Natural killer cell (primary cell): ENCODE measurements around the gene ZNF236. TPM values are rescaled to one million over a fixed set of nuclear protein-coding genes. Genes with fewer than 3 reads are reported as not detected.

Experiments used
- ATAC-seq, 3 donors: fragments of 150-1000 bp in 2 of 3; fragments of 200-7000 bp in 1 of 3; cut with Tn5 transposase; 1 replicate in 1 of 3; 2 replicates in 2 of 3; pipeline ENCODE4 v1.10.0; 2021; ENCODE audit warnings: mild to moderate bottlenecking in 2 of 3, moderate library complexity in 2 of 3
- DNase-seq, 2 donors: peaks; one replicate each; pipeline versions ENCODE4 v3.0.0 to v3.0.0-alpha.2; 2013 to 2021; ENCODE audit warnings: mixed read lengths in 1 of 2
- H3K27ac ChIP-seq: one replicate; pipeline ENCODE4 v1.5.1; 2013; ENCODE audit warnings: mild to moderate bottlenecking, low read length
- H3K27me3 ChIP-seq: one replicate; pipeline ENCODE4 v1.6.1; 2013; ENCODE audit warnings: low read length; ENCODE audit not compliant: control insufficient read depth, insufficient read depth
- H3K36me3 ChIP-seq: one replicate; pipeline ENCODE4 v1.6.1; 2013; ENCODE audit warnings: low read length; ENCODE audit not compliant: control insufficient read depth, insufficient read depth
- H3K4me1 ChIP-seq: one replicate; pipeline ENCODE4 v1.6.1; 2013; ENCODE audit warnings: low read length; ENCODE audit not compliant: control insufficient read depth, insufficient read depth
- H3K4me3 ChIP-seq: one replicate; pipeline ENCODE4 v1.5.1; 2013; ENCODE audit warnings: low read length
- H3K9me3 ChIP-seq: one replicate; pipeline ENCODE4 v1.6.1; 2013; ENCODE audit warnings: low read length; ENCODE audit not compliant: control insufficient read depth, insufficient read depth
- H3K27ac Mint-ChIP-seq, 2 donors: one replicate each; pipeline ENCODE4 v1.8.0; 2022; ENCODE audit warnings: mild to moderate bottlenecking in 2 of 2, mixed read lengths in 2 of 2, moderate library complexity in 1 of 2
- H3K27me3 Mint-ChIP-seq, 2 donors: one replicate each; pipeline ENCODE4 v1.8.0; 2022; ENCODE audit warnings: low read depth in 2 of 2, mixed read lengths in 2 of 2
- H3K36me3 Mint-ChIP-seq: one replicate; pipeline ENCODE4 v1.8.0; 2022; ENCODE audit warnings: mixed read lengths
- H3K4me1 Mint-ChIP-seq, 2 donors: one replicate each; pipeline ENCODE4 v1.8.0; 2022; ENCODE audit warnings: mixed read lengths in 2 of 2
- H3K4me3 Mint-ChIP-seq: one replicate; pipeline ENCODE4 v1.8.0; 2022; ENCODE audit warnings: mild to moderate bottlenecking, moderate library complexity, mixed read lengths
- H3K9me3 Mint-ChIP-seq, 2 donors: one replicate each; pipeline ENCODE4 v1.8.0; 2022; ENCODE audit warnings: mixed read lengths in 2 of 2
- WGBS: methylation state at CpG from one replicate; pipeline ENCODE4 v1.1.7; 2013; ENCODE audit warnings: missing lambda C conversion rate; ENCODE audit not compliant: insufficient coverage; 5-methylcytosine and 5-hydroxymethylcytosine counted together
- intact Hi-C: fragments of 100-400 bp; cut with micrococcal nuclease; formaldehyde crosslinking; loops from one replicate; pipeline ENCODE4 v1.14.2; 2022
- total RNA-seq, 4 donors: library from RNA; stranded (reverse); fragments of 120-200 nt in 1 of 4; gene quantifications; one replicate each; pipeline versions ENCODE4 v1.2.3 to v1.2.4, GENCODE V29; 2013 to 2022
- TF ChIP-seq, protein P1 (sequence below): fragments of 200-600 bp; IDR thresholded peaks from one replicate; pipeline ENCODE4 v1.8.0; 2022; ENCODE audit warnings: antibody characterized with exemption

ZNF236 gene
- total RNA-seq, 3 donors from 2014 or later (not counting 1 experiment from before 2014, with no cell fraction given): 35.1 to 42.2 (median 39.7) TPM

DNA sequence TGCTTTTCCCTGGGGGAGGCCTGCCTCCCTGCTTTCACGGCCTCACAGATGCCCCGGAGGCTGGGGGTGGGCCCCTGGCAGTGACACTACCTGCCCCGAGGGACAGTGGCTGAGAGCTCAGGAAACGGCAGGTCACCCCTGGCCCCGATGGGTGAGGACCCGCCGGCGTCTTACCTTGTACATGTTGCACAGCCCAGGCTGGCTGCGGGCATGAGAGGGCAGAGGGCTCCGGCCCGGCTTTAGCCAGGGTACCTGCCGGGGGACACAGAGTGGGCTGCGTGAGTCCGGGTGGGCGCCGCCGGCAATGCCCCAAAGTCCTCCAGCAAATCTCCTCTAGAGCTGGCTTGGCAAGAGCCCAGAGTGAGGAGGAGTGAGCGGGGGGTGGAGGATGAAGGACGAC is 187.3 kb downstream of the ZNF236 start:
- DNase-seq: no peak
- no peak for ATAC-seq
- Mint-ChIP-seq H3K4me1 (peaks cover 73 to 78% of the 10 kb centered on the region in 2 donors), H3K4me3 (peak overlapping the region; percentile 3), H3K9me3 (no peaks in the 10 kb centered on the region), H3K36me3 (peaks cover 8% of the 10 kb centered on the region), H3K27me3 (no peaks in the 10 kb centered on the region), H3K27ac (peak overlapping the region; percentile 86)
- H3K27me3 ChIP-seq: no peaks in the 10 kb centered on the region
- no peak overlapping the region for H3K27ac ChIP-seq
- H3K4me1 ChIP-seq: peaks cover 67% of the 10 kb centered on the region
- no peak overlapping the region for H3K4me3 ChIP-seq
- peaks cover 67% of the 10 kb centered on the region for H3K36me3 ChIP-seq
- TF ChIP-seq, protein P1, sequence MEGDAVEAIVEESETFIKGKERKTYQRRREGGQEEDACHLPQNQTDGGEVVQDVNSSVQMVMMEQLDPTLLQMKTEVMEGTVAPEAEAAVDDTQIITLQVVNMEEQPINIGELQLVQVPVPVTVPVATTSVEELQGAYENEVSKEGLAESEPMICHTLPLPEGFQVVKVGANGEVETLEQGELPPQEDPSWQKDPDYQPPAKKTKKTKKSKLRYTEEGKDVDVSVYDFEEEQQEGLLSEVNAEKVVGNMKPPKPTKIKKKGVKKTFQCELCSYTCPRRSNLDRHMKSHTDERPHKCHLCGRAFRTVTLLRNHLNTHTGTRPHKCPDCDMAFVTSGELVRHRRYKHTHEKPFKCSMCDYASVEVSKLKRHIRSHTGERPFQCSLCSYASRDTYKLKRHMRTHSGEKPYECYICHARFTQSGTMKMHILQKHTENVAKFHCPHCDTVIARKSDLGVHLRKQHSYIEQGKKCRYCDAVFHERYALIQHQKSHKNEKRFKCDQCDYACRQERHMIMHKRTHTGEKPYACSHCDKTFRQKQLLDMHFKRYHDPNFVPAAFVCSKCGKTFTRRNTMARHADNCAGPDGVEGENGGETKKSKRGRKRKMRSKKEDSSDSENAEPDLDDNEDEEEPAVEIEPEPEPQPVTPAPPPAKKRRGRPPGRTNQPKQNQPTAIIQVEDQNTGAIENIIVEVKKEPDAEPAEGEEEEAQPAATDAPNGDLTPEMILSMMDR: no peak
- intact Hi-C loops: no loop called here
- H3K9me3 ChIP-seq: no peaks in the 10 kb centered on the region
- WGBS: 83% methylated on average over 19 of the region's 19 CpGs

DNA sequence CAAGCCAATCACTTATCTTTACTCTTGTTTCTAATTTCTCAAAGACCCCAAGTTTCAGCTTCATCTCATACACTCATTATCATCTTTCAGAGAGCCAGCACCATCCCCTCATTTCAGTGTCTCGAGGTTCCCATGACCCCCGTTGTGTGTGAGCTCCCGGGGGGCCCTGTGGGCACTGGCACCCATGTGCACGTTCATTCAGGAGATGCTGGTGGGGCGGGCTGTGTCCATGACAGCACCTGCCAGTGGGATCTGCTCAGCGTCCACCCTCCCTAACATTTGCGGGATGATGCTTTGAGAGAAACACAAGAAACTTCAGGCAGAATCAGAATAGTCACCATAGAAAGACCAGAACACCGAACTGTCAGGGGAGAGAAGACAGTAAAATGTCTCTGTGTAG is 189.8 kb downstream of the ZNF236 start:
- Mint-ChIP-seq H3K27ac (peak overlapping the region; percentile 10 to 86), H3K36me3 (peaks cover 8% of the 10 kb centered on the region), H3K4me1 (peaks cover 71 to 82% of the 10 kb centered on the region in 2 donors), H3K4me3 (no peak overlapping the region), H3K27me3 (no peaks in the 10 kb centered on the region), H3K9me3 (no peaks in the 10 kb centered on the region)
- Histone ChIP-seq H3K36me3 (peaks cover 82% of the 10 kb centered on the region), H3K27me3 (no peaks in the 10 kb centered on the region), H3K27ac (no peak overlapping the region), H3K4me1 (peaks cover 42% of the 10 kb centered on the region), H3K4me3 (no peak overlapping the region), H3K9me3 (no peaks in the 10 kb centered on the region)
- ATAC-seq: no peak
- TF ChIP-seq, protein P1: no peak
- WGBS: 90% methylated on average over 8 of the region's 8 CpGs
- intact Hi-C loops: no loop called here
- no peak for DNase-seq

DNA sequence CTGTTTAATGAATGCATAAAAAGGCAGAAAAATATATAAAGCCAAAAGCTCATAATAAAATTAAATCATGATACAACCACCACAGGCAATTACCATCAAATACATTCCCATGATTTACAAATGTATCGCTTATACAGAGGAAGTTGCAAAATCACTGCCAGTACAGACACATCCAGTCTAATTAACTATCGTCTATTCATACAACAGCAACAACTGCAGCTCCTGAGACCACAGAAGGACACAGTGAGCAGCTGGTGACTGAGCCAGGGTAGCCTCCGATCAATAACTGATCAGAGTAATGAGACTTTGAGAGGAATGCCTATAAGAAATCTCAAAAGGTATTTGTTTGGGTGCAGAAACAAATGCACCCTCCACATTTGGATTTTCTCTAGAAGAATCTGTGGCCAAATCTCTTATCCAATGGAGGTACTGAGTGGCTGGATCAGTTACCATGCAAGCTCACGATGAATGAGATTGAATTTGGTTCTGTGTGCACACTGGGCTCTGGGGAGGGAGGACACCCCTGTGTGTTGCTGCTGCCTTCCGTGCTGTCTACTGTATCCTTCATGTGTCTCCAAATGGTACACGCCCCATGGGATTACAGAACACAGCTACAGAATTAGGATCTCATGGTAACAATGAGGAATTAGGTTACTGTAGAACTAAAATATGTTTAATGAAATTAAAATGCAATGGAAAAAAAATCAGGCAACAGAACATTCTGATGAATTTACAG is 190.6 kb downstream of the ZNF236 start:
- intact Hi-C loops: no loop called here
- no peak overlapping the region for H3K27ac ChIP-seq
- TF ChIP-seq, protein P1: no peak
- H3K4me3 Mint-ChIP-seq: no peak overlapping the region
- H3K4me3 ChIP-seq: no peak overlapping the region
- no peaks in the 10 kb centered on the region for H3K9me3 Mint-ChIP-seq
- H3K4me1 ChIP-seq: peaks cover 37% of the 10 kb centered on the region
- no peaks in the 10 kb centered on the region for H3K27me3 ChIP-seq
- H3K36me3 ChIP-seq: peaks cover 88% of the 10 kb centered on the region
- ATAC-seq: no peak
- peak overlapping the region; percentile 10 to 86 for H3K27ac Mint-ChIP-seq
- H3K27me3 Mint-ChIP-seq: no peaks in the 10 kb centered on the region
- no peaks in the 10 kb centered on the region for H3K9me3 ChIP-seq
- no peak for DNase-seq
- WGBS: 89% methylated on average over 6 of the region's 6 CpGs
- H3K36me3 Mint-ChIP-seq: peaks cover 8% of the 10 kb centered on the region
- H3K4me1 Mint-ChIP-seq: peaks cover 73 to 81% of the 10 kb centered on the region in 2 donors
